PFSK-1 (cell line): ENCODE measurements around the gene SVOPL.

Experiments
- FOXP2 ChIP-seq: optimal IDR thresholded peaks from 2 replicates; pipeline ENCODE3; 2011; ENCODE audit warnings: borderline replicate concordance, control low read depth, inconsistent platforms; ENCODE audit not compliant: insufficient read depth; ENCODE audit errors: extremely low read length, extremely low read depth
- POLR2AphosphoS5 ChIP-seq: IDR thresholded peaks from 2 replicates; pipeline ENCODE4 v1.6.1; 2012; ENCODE audit warnings: low read depth, mild to moderate bottlenecking, control low read depth, low read length, moderate library complexity
- SIN3A ChIP-seq: IDR thresholded peaks from 2 replicates; pipeline ENCODE4 v1.6.1; 2012; ENCODE audit warnings: mild to moderate bottlenecking, low read length, moderate library complexity, borderline replicate concordance; ENCODE audit not compliant: insufficient read depth
- TAF1 ChIP-seq: IDR thresholded peaks from 2 replicates; pipeline ENCODE4 v1.6.1; 2012; ENCODE audit warnings: low read length, control low read depth, borderline replicate concordance; ENCODE audit not compliant: insufficient read depth
- TF ChIP-seq, protein P1 (sequence below), 2 experiments: IDR thresholded peaks; 2 replicates each; pipeline versions ENCODE4 v1.6.1 to v1.8.0; 2011 to 2012; ENCODE audit warnings: low read depth in 2 of 2, low read length in 2 of 2, control low read depth in 1 of 2, inconsistent platforms in 1 of 2, mild to moderate bottlenecking in 1 of 2, moderate library complexity in 1 of 2; ENCODE audit not compliant: insufficient read depth in 1 of 2

SVOPL gene

DNA sequence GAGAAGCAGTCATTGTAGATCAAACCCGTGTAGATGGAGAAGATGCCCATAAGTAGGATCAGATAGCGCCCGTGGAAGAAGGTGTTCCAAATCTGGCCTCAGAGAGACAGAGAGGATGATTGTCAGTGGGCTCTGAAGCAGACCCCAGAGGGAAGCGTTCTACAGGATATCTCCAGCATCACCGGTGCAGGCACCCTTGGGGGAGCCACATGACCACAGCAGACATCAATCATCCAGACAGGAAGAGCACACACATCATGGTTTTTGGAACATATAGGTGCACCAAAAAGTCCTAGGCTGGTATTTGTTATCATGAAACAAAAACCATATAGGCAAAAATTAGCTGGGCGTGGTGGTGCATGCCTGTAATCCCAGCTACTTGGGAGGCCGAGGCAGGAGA lies 44.0 kb upstream of the SVOPL start:
- no peak for TF ChIP-seq POLR2AphosphoS5
- no peak for TF ChIP-seq FOXP2
- no peak for TF ChIP-seq TAF1
- TF ChIP-seq, protein P1, sequence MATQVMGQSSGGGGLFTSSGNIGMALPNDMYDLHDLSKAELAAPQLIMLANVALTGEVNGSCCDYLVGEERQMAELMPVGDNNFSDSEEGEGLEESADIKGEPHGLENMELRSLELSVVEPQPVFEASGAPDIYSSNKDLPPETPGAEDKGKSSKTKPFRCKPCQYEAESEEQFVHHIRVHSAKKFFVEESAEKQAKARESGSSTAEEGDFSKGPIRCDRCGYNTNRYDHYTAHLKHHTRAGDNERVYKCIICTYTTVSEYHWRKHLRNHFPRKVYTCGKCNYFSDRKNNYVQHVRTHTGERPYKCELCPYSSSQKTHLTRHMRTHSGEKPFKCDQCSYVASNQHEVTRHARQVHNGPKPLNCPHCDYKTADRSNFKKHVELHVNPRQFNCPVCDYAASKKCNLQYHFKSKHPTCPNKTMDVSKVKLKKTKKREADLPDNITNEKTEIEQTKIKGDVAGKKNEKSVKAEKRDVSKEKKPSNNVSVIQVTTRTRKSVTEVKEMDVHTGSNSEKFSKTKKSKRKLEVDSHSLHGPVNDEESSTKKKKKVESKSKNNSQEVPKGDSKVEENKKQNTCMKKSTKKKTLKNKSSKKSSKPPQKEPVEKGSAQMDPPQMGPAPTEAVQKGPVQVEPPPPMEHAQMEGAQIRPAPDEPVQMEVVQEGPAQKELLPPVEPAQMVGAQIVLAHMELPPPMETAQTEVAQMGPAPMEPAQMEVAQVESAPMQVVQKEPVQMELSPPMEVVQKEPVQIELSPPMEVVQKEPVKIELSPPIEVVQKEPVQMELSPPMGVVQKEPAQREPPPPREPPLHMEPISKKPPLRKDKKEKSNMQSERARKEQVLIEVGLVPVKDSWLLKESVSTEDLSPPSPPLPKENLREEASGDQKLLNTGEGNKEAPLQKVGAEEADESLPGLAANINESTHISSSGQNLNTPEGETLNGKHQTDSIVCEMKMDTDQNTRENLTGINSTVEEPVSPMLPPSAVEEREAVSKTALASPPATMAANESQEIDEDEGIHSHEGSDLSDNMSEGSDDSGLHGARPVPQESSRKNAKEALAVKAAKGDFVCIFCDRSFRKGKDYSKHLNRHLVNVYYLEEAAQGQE (IDR thresholded peaks at IDR 0.05; ENCODE audit: insufficient read depth in 1 of 2, low read depth in 2 of 2, low read length in 2 of 2) = no peak
- no peak for TF ChIP-seq SIN3A

GRCh38 chr7:138741453-138741735 lies 40.2 kb upstream of the SVOPL start:
- TF ChIP-seq, protein P1 (IDR thresholded peaks at IDR 0.05; ENCODE audit: insufficient read depth in 1 of 2, low read depth in 2 of 2, low read length in 2 of 2) = no peak
- TF ChIP-seq POLR2AphosphoS5 (no peak), FOXP2 (no peak), TAF1 (no peak), SIN3A (no peak)

GRCh38 chr7:138739859-138740258 lies 38.7 kb upstream of the SVOPL start:
- TF ChIP-seq FOXP2 (no peak), POLR2AphosphoS5 (no peak), SIN3A (no peak), TAF1 (no peak)
- TF ChIP-seq, protein P1 (IDR thresholded peaks at IDR 0.05; ENCODE audit: insufficient read depth in 1 of 2, low read depth in 2 of 2, low read length in 2 of 2) = no peak

DNA sequence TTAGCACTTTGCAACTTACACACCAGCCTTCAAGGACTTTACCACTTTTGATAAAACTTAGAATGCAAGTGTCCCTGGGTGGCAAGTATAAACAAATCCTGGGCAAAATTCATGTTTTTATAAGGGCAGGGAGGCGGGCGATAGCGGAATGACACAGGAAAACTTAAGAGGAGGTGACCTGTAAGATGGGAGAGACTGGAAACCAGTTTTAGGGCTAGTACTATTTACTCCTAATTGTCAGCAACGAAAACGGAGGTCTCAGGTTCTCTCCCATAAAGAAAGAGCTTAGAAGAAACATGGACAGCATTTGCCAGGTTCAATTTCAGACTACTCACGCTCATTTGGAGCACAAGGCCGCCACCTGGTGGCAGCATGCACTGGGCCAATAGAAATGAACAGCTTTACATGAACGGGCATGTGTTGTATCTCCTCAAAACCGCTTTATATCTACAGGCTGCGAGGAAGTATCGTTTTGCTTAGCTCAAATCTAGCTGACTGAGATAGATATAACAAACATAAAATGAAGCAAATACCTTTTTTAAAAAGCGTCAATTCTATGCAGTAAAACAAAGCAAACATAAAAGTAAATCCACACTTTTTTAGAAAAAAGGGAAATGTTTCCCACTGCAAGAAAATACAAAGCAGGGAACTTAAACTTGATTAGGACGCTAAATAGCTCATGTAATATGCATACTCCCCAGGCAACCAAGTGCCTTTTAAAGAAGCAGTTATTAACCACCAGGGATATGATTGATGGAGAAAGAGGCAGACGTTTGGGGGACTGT lies 37.6 kb upstream of the SVOPL start:
- TF ChIP-seq, protein P1 (IDR thresholded peaks at IDR 0.05; ENCODE audit: insufficient read depth in 1 of 2, low read depth in 2 of 2, low read length in 2 of 2) = no peak
- no peak for TF ChIP-seq POLR2AphosphoS5
- no peak for TF ChIP-seq TAF1
- TF ChIP-seq FOXP2 = no peak
- TF ChIP-seq SIN3A = no peak

GRCh38 chr7:138738114-138738513 lies 37.0 kb upstream of the SVOPL start:
- TF ChIP-seq, protein P1 (IDR thresholded peaks at IDR 0.05; ENCODE audit: insufficient read depth in 1 of 2, low read depth in 2 of 2, low read length in 2 of 2) = no peak
